GM12864 (cell line): Measurements from ENCODE around the gene DZIP1L.

Experiments
- DNase-seq: peaks from one replicate; pipeline ENCODE4 v3.0.0-alpha.2; 2011; ENCODE audit warnings: low read depth
- H3K4me3 ChIP-seq: 2 replicates; pipeline ENCODE4 v1.5.1; 2011; ENCODE audit warnings: mild to moderate bottlenecking, low read depth, low read length, control low read depth
- CTCF ChIP-seq: IDR thresholded peaks from 2 replicates; pipeline ENCODE4 v1.5.1; 2011; ENCODE audit warnings: low read depth, mild to moderate bottlenecking, moderate library complexity, low read length, control low read depth, inconsistent platforms; ENCODE audit errors: missing control alignments

Gene DZIP1L

GRCh38 chr3:138082085-138082991 lies 33.1 kb downstream of the DZIP1L start:
- peak; percentile 30 for DNase-seq
- no peak overlapping the region for H3K4me3 ChIP-seq
- no peak for TF ChIP-seq CTCF

GRCh38 chr3:138081371-138082084 lies 33.9 kb downstream of the DZIP1L start:
- TF ChIP-seq CTCF, result no peak
- DNase-seq, result no peak
- no peak overlapping the region for H3K4me3 ChIP-seq

- H3K4me3 ChIP-seq, result no peak overlapping the region
- TF ChIP-seq CTCF, result no peak
- DNase-seq, result no peak
Observed at GRCh38 chr3:138079901-138080300, 35.5 kb downstream of the DZIP1L start.

- DNase-seq, result no peak
- TF ChIP-seq CTCF, result no peak
Observed at GRCh38 chr3:138078901-138079344, 36.5 kb downstream of the DZIP1L start.

GRCh38 chr3:138078096-138078495 lies 37.3 kb downstream of the DZIP1L start:
- DNase-seq, result no peak
- no peak overlapping the region for H3K4me3 ChIP-seq
- TF ChIP-seq CTCF, result no peak

More at GRCh38 chr3:138078901-138079344, 36.5 kb downstream of the DZIP1L start:
- H3K4me3 ChIP-seq, result no peak overlapping the region

GRCh38 chr3:138072796-138073195 lies 42.6 kb downstream of the DZIP1L start:
- TF ChIP-seq CTCF, result no peak
- DNase-seq, result no peak
- H3K4me3 ChIP-seq, result no peak overlapping the region
